Activated CD4-positive, alpha-beta T cell treated with anti-CD3 and anti-CD28 coated beads for 4 hours (primary cell): ENCODE results near the gene RTTN.

Experiments
- DNase-seq, 2 donors: peaks; one replicate each; pipeline ENCODE4 v3.0.0-alpha.2; 2020

RTTN gene

GRCh38 chr18:69963196-69963595 is 242.3 kb downstream of the RTTN start:
- no peak for DNase-seq

- DNase-seq, result no peak
Observed at GRCh38 chr18:69961718-69962117, 243.8 kb downstream of the RTTN start.

GRCh38 chr18:69958422-69958821 is 247.1 kb downstream of the RTTN start:
- DNase-seq, result peak in 1 of 2 donors; percentile 40

GRCh38 chr18:69957747-69958146 is 247.7 kb downstream of the RTTN start:
- no peak for DNase-seq

GRCh38 chr18:69956665-69957620 is 248.5 kb downstream of the RTTN start:
- DNase-seq, result no peak

GRCh38 chr18:69956057-69956456 is 249.4 kb downstream of the RTTN start:
- no peak for DNase-seq

GRCh38 chr18:69954719-69955480 is 250.6 kb downstream of the RTTN start:
- no peak for DNase-seq

GRCh38 chr18:69953191-69953590 is 252.3 kb downstream of the RTTN start:
- no peak for DNase-seq
